ENCODE measurements around the gene PDGFD. TPM values are rescaled to one million over a fixed set of nuclear protein-coding genes. Genes with fewer than 3 reads are reported as not detected.

The PDGFD gene
- total and polyA plus RNA-seq, 2 donors (not counting 1 experiment from before 2014, with no cell fraction given): 0.07 to 0.71 TPM

- H3K4me2 ChIP-seq (replicated peaks; ENCODE audit: low read depth, low read length, poor library complexity, severe bottlenecking): no peak overlapping the region
- no peak overlapping the region for H3K27ac Mint-ChIP-seq
- intact Hi-C loops (cut with micrococcal nuclease): no loop called here
Observed at GRCh38 chr11:104191124-104191523, 27.2 kb upstream of the PDGFD start.

GRCh38 chr11:104183593-104183992 lies 19.6 kb upstream of the PDGFD start:
- ChIA-PET CTCF (no interaction called here), POLR2A (no interaction called here)
- TF ChIP-seq EZH2 (IDR thresholded peaks at IDR 0.05; ENCODE audit: borderline replicate concordance, insufficient read depth, low read depth, low read length, poor library complexity, severe bottlenecking) (no peak), CTCF (IDR thresholded peaks at IDR 0.05) (no peak)
- H3K4me3 Mint-ChIP-seq: no peak overlapping the region
- intact Hi-C loops (cut with micrococcal nuclease): no loop called here
- H3K9ac ChIP-seq (ENCODE audit: low read length): no peak overlapping the region
- DNase-seq (no peak), ATAC-seq (ENCODE audit: low read depth) (no peak)
- H3K27ac ChIP-seq (ENCODE audit: low read length in 2 of 2): no peak overlapping the region
- H3K9me3 ChIP-seq (ENCODE audit: control extremely low read depth in 1 of 3, control insufficient read depth in 2 of 3, insufficient read depth in 1 of 3, low read length in 2 of 3): no peaks in the 10 kb centered on the region
- no peaks in the 10 kb centered on the region for H3K4me1 Mint-ChIP-seq
- H3K27me3 Mint-ChIP-seq: no peaks in the 10 kb centered on the region
- H3K4me1 ChIP-seq (ENCODE audit: control insufficient read depth in 2 of 2, insufficient read depth in 2 of 2, low read length in 2 of 2): no peaks in the 10 kb centered on the region
- H3K27me3 ChIP-seq (replicated peaks in 1 of 4; ENCODE audit: control extremely low read depth in 1 of 4, control insufficient read depth in 3 of 4, insufficient read depth in 4 of 4, low read length in 3 of 4): no peaks in the 10 kb centered on the region
- H3K27ac Mint-ChIP-seq: no peak overlapping the region
- H3K36me3 ChIP-seq (replicated peaks in 1 of 2; ENCODE audit: control extremely low read depth in 1 of 2, control insufficient read depth in 1 of 2, extremely low read depth in 1 of 2, insufficient read depth in 2 of 2, low read length in 1 of 2): no peaks in the 10 kb centered on the region
- H4K20me1 ChIP-seq (ENCODE audit: control insufficient read depth, insufficient read depth, low read length, poor library complexity, severe bottlenecking): no peaks in the 10 kb centered on the region
- no peaks in the 10 kb centered on the region for H3K79me2 ChIP-seq (ENCODE audit: control insufficient read depth, insufficient read depth, low read length)
- no peak overlapping the region for H3K4me2 ChIP-seq (replicated peaks; ENCODE audit: low read depth, low read length, poor library complexity, severe bottlenecking)
- H3K9me3 Mint-ChIP-seq (ENCODE audit: insufficient read depth): no peaks in the 10 kb centered on the region
- H3K4me3 ChIP-seq (ENCODE audit: control extremely low read depth in 1 of 5, extremely low read depth in 1 of 5, insufficient read depth in 1 of 5, low read depth in 2 of 5, low read length in 4 of 5): no peak overlapping the region
- H2AFZ ChIP-seq (ENCODE audit: insufficient read depth, low read depth, low read length, poor library complexity, severe bottlenecking): no peak overlapping the region

More at GRCh38 chr11:104191124-104191523, 27.2 kb upstream of the PDGFD start:
- no peak overlapping the region for H3K9ac ChIP-seq (ENCODE audit: low read length)
- DNase-seq (no peak), ATAC-seq (ENCODE audit: low read depth) (no peak)
- H3K27me3 ChIP-seq (replicated peaks in 1 of 4; ENCODE audit: control extremely low read depth in 1 of 4, control insufficient read depth in 3 of 4, insufficient read depth in 4 of 4, low read length in 3 of 4): no peaks in the 10 kb centered on the region
- peaks cover 3% of the 10 kb centered on the region for H3K27me3 Mint-ChIP-seq
- no peaks in the 10 kb centered on the region for H3K9me3 Mint-ChIP-seq (ENCODE audit: insufficient read depth)
- CTCF ChIA-PET: no interaction called here
- no peak for TF ChIP-seq CTCF (IDR thresholded peaks at IDR 0.05)
- no peak for TF ChIP-seq EZH2 (IDR thresholded peaks at IDR 0.05; ENCODE audit: borderline replicate concordance, insufficient read depth, low read depth, low read length, poor library complexity, severe bottlenecking)
- POLR2A ChIA-PET: no interaction called here
- H3K4me3 Mint-ChIP-seq: no peak overlapping the region
- no peak overlapping the region for H2AFZ ChIP-seq (ENCODE audit: insufficient read depth, low read depth, low read length, poor library complexity, severe bottlenecking)
- no peaks in the 10 kb centered on the region for H3K79me2 ChIP-seq (ENCODE audit: control insufficient read depth, insufficient read depth, low read length)
- no peaks in the 10 kb centered on the region for H4K20me1 ChIP-seq (ENCODE audit: control insufficient read depth, insufficient read depth, low read length, poor library complexity, severe bottlenecking)
- H3K36me3 ChIP-seq (replicated peaks in 1 of 2; ENCODE audit: control extremely low read depth in 1 of 2, control insufficient read depth in 1 of 2, extremely low read depth in 1 of 2, insufficient read depth in 2 of 2, low read length in 1 of 2): no peaks in the 10 kb centered on the region
- H3K9me3 ChIP-seq (ENCODE audit: control extremely low read depth in 1 of 3, control insufficient read depth in 2 of 3, insufficient read depth in 1 of 3, low read length in 2 of 3): peaks cover 0 to 3% (median 0%) of the 10 kb centered on the region in 3 donors
- WGBS (ENCODE audit: insufficient coverage): no CpG with 5 or more reads among the region's 3 CpGs
- H3K4me1 Mint-ChIP-seq: no peaks in the 10 kb centered on the region
- no peak overlapping the region for H3K4me3 ChIP-seq (ENCODE audit: control extremely low read depth in 1 of 5, extremely low read depth in 1 of 5, insufficient read depth in 1 of 5, low read depth in 2 of 5, low read length in 4 of 5)
- H3K27ac ChIP-seq (ENCODE audit: low read length in 2 of 2): no peak overlapping the region
- H3K4me1 ChIP-seq (ENCODE audit: control insufficient read depth in 2 of 2, insufficient read depth in 2 of 2, low read length in 2 of 2): no peaks in the 10 kb centered on the region

Data from B cell (primary cell).